ENCODE measurements around the gene FIZ1.

GRCh38 chr19:55553217-55554182, 45.8 kb downstream of the FIZ1 start:
- TF ChIP-seq EZH2 (IDR thresholded peaks at IDR 0.05; ENCODE audit: insufficient read depth, poor library complexity, severe bottlenecking) (no peak), EZH2phosphoT487 (IDR thresholded peaks at IDR 0.05; ENCODE audit: insufficient read depth, low read depth) (no peak)

All from GM23248 (cell line).